Adrenal gland (tissue), 12 donors: ENCODE results near the gene WWTR1. TPM values are rescaled to one million over a fixed set of nuclear protein-coding genes. Genes with fewer than 3 reads are reported as not detected.

Source experiments
- DNase-seq, 7 donors: peaks; one replicate each; pipeline ENCODE4 v3.0.0-alpha.2; 2019 to 2020
- H3K27ac ChIP-seq, 5 donors: fragments of 200-600 bp; sonication (generic) in 4 of 5; 1 replicate in 3 of 5; 2 replicates in 2 of 5; pipeline versions ENCODE4 v1.5.1 to v1.8.0; 2016 to 2020; ENCODE audit warnings: mild to moderate bottlenecking in 1 of 5
- H3K27me3 ChIP-seq: fragments of 200-600 bp; 2 replicates; pipeline ENCODE4 v1.8.0; 2021
- H3K36me3 ChIP-seq, 2 donors: fragments of 200-600 bp; replicated peaks in 1 of 2; 1 replicate in 1 of 2; 2 replicates in 1 of 2; pipeline versions ENCODE4 v1.5.1 to v1.8.0; 2018 to 2022
- H3K4me1 ChIP-seq, 2 donors: fragments of 200-600 bp; replicated peaks in 1 of 2; 1 replicate in 1 of 2; 2 replicates in 1 of 2; pipeline versions ENCODE4 v1.5.1 to v1.8.0; 2018 to 2021
- H3K4me3 ChIP-seq, 4 donors: fragments of 200-600 bp; sonication (generic) in 3 of 4; one replicate each; pipeline ENCODE4 v1.5.1; 2016 to 2018
- H3K9me3 ChIP-seq, 3 donors: fragments of 200-600 bp; sonication (generic) in 1 of 3; replicated peaks in 1 of 3; 1 replicate in 2 of 3; 2 replicates in 1 of 3; pipeline versions ENCODE4 v1.5.1 to v1.8.0; 2016 to 2021
- POLR2A ChIP-seq, 2 donors: fragments of 450-650 bp; IDR thresholded peaks; one replicate each; pipeline ENCODE4 v1.6.1; 2017; ENCODE audit warnings: antibody characterized with exemption in 2 of 2, mild to moderate bottlenecking in 2 of 2, moderate library complexity in 1 of 2
- WGBS, 4 donors: extraction: QIAGEN DNeasy Blood & Tissue Kit in 2 of 4; methylation state at CpG; one replicate each; pipeline versions ENCODE4 v1.1.5 to v1.1.7; 2013 to 2017; 5-methylcytosine and 5-hydroxymethylcytosine counted together
- intact Hi-C, 2 donors: fragments of 100-400 bp; cut with DNase I; formaldehyde crosslinking; loops; one replicate each; pipeline versions ENCODE4 v1.14.1 to v1.15.0; 2022 to 2023
- polyA plus RNA-seq, 3 donors: library from polyadenylated mRNA; stranded (reverse); fragments of 200-250 nt in 2 of 3; fragments of 350-450 nt in 1 of 3; fragmentation: Illumina TruSeq in 1 of 3; extraction: RNeasy Lipid Tissue Mini Kit (QIAGEN cat#74804) in 1 of 3; gene quantifications; one replicate each; pipeline ENCODE4 v1.2.3, GENCODE V29; 2013 to 2014
- total RNA-seq, 9 donors: library from RNA; depleted of rRNA in 4 of 9; stranded (reverse); fragments of >200 nt in 4 of 9; fragments of 120-200 nt in 1 of 9; fragmentation: NEBNext Ultra II Directional in 1 of 9; extraction: Animal tissue kit (Norgen Biotek cat#: 25700) in 1 of 9; gene quantifications; one replicate each; pipeline versions ENCODE4 v1.1.0 to v1.2.4, GENCODE V29; 2013 to 2023
- TF ChIP-seq, protein P1 (sequence below), 6 experiments: fragments of 450-650 bp in 4 of 6; fragments of 200-600 bp in 2 of 6; sonication (generic) in 1 of 6; IDR thresholded peaks; 1 replicate in 5 of 6; 2 replicates in 1 of 6; pipeline versions ENCODE4 v1.5.1 to v1.8.0; 2016 to 2021; ENCODE audit warnings: antibody characterized with exemption in 6 of 6, mild to moderate bottlenecking in 2 of 6, moderate library complexity in 1 of 6
- donor health status: healthy with polysubstance abuse.
- donor health status: Bipolar disorder and iron deficiency.
- donor health status: DM: yes; HTN: yes; CAD: no.
- donor health status: DM: no; HTN: no; CAD: no.
- donor health status: DM: no; HTN: no; CAD: no.
- donor health status: DM: yes; HTN: yes; CAD: no.

WWTR1 gene
- total and polyA plus RNA-seq, 12 donors: 11.9 to 56.2 (median 35.6) TPM

DNA sequence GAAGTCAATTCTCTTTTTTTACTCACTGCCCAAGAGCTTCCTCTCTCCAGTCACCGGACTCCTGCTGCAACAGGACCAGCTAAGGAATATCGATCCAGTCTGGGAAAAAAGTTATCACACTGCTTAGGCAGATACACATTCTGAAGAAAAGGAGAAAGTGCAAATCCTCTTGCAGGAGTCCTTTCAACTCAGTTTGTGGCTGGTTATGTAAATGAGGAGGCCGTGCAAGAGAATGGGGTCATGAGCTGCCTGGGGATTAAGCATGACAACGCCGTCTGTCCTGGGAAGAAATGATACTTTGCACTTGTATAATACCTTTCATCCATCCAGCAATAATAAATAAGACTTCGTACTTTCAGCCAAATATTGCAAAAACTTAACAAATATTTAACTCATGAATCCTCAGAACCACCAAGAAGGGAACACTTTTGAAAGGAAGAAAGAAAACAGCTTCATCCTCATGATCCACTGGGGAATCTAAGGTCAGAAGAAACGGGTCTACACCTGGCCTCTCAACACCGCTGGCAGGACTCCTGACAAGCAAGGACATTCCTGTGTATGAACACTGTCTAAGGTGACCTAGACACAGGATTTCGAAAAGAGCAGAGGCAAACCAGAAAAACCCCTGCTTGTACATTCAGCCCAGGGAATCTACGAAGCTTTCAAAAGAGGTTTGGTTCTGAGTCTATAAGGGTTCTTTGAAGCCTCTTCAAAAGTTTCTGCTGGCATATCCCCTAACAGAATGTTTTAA, 13.1 kb upstream of the WWTR1 start:
- no peaks in the 10 kb centered on the region for H3K36me3 ChIP-seq
- 55 to 69% (median 64%) methylated on average over 10 of the region's 10 CpGs for WGBS, 4 donors
- H3K4me3 ChIP-seq: no peak overlapping the region
- H3K4me1 ChIP-seq: no peaks in the 10 kb centered on the region
- no peak for DNase-seq
- H3K9me3 ChIP-seq: no peaks in the 10 kb centered on the region
- TF ChIP-seq POLR2A (IDR thresholded peaks at IDR 0.05): no peak
- TF ChIP-seq, protein P1, sequence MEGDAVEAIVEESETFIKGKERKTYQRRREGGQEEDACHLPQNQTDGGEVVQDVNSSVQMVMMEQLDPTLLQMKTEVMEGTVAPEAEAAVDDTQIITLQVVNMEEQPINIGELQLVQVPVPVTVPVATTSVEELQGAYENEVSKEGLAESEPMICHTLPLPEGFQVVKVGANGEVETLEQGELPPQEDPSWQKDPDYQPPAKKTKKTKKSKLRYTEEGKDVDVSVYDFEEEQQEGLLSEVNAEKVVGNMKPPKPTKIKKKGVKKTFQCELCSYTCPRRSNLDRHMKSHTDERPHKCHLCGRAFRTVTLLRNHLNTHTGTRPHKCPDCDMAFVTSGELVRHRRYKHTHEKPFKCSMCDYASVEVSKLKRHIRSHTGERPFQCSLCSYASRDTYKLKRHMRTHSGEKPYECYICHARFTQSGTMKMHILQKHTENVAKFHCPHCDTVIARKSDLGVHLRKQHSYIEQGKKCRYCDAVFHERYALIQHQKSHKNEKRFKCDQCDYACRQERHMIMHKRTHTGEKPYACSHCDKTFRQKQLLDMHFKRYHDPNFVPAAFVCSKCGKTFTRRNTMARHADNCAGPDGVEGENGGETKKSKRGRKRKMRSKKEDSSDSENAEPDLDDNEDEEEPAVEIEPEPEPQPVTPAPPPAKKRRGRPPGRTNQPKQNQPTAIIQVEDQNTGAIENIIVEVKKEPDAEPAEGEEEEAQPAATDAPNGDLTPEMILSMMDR (IDR thresholded peaks at IDR 0.05): no peak
- H3K27ac ChIP-seq: no peak overlapping the region
- no peaks in the 10 kb centered on the region for H3K27me3 ChIP-seq
- intact Hi-C loops: no loop called here

DNA sequence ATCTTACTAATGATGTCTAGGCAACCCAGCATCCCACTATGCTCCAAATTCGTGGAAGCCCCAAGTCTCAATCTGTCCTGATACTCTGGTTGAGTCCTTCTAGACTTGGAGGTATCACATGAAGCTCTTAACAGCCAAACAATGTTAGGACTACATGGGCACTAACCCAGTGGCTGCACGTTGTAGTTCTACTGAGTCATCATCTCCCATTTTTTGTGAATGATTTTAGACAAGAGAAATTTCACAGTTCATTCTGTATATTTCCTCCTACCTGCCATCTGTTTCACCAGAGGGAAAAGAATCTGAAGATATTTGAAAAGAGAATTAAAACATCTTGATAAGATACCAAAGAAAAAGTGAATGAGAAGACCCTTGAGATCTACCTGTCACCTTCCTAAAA, 9.8 kb upstream of the WWTR1 start:
- no peak for DNase-seq
- Histone ChIP-seq H3K36me3 (no peaks in the 10 kb centered on the region), H3K27ac (no peak overlapping the region), H3K4me1 (no peaks in the 10 kb centered on the region), H3K9me3 (no peaks in the 10 kb centered on the region), H3K27me3 (no peaks in the 10 kb centered on the region), H3K4me3 (no peak overlapping the region)
- TF ChIP-seq POLR2A (IDR thresholded peaks at IDR 0.05): no peak
- TF ChIP-seq, protein P1 (IDR thresholded peaks at IDR 0.05): no peak
- intact Hi-C loops: loop anchor here (10.0 kb wide), 1 partner anchor 47 kb away; no protein-coding TSS in a partner anchor
- 68 to 79% (median 75%) methylated on average over 2 of the region's 2 CpGs for WGBS, 4 donors

DNA sequence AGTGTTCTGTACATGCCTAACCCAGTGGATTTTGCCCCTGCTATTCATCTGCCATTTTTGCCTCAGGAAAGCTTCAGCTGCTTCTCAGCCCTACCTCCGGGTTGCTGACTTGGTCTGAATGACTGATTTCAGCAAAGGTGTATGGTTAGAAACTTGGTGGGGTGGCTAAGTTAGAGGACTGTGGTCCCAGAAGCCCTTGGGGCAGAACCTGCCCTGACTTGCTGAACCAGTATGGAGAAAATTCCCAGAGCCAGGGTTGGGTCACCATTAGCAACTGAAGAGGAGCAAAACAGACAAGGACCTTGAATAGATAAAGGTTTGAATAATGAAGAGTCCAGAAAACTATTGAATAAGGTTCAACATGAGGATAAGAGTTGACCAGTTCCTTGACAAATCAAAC, 6.1 kb upstream of the WWTR1 start:
- Histone ChIP-seq H3K9me3 (no peaks in the 10 kb centered on the region), H3K27ac (no peak overlapping the region), H3K27me3 (no peaks in the 10 kb centered on the region), H3K36me3 (no peaks in the 10 kb centered on the region), H3K4me3 (no peak overlapping the region), H3K4me1 (peaks cover 1 to 4% of the 10 kb centered on the region in 2 donors)
- WGBS, 4 donors: 73 to 91% (median 84%) methylated on average over 1 of the region's 1 CpG
- intact Hi-C loops: loop anchor here (10.0 kb wide), 1 partner anchor 51 kb away; no protein-coding TSS in a partner anchor
- no peak for DNase-seq
- TF ChIP-seq POLR2A (IDR thresholded peaks at IDR 0.05): no peak
- TF ChIP-seq, protein P1 (IDR thresholded peaks at IDR 0.05): no peak

DNA sequence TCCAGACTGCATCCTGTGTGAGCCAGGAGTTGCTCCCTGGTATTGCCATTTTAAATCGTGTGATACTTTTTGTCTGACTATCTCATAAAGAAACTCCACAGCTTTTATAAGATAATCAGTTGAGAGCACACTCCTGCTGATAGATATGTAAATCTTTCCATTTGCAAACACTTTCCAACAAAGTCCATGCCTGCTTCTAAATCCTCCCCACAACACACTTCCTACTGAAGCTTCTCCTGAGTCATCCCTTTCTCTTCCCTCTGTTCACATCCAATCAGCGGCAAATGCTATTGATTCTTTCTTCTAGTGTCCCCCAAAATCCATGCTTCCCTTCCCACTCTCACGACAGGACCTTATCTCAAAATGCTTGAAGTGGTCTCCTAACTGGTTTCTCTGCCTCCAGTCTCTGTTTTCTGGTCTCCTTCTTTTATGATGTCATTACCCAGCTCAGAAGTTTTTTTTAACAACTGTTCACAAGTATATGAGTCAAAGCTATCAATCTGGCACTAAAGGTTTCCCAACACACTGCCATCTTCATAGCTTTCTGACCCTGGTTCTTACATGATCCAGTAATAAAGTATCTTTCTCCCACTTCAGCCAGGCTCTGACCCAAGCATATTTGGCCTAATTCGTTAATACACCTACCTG, 4.5 kb upstream of the WWTR1 start:
- peaks cover 5 to 9% of the 10 kb centered on the region in 2 donors for H3K4me1 ChIP-seq
- H3K36me3 ChIP-seq: no peaks in the 10 kb centered on the region
- 88 to 91% (median 89%) methylated on average over 4 of the region's 4 CpGs for WGBS, 4 donors
- intact Hi-C loops: loop anchor here (10.0 kb wide), 1 partner anchor 52 kb away; no protein-coding TSS in a partner anchor
- DNase-seq: no peak
- TF ChIP-seq, protein P1 (IDR thresholded peaks at IDR 0.05): no peak
- TF ChIP-seq POLR2A (IDR thresholded peaks at IDR 0.05): no peak
- no peaks in the 10 kb centered on the region for H3K9me3 ChIP-seq
- H3K27ac ChIP-seq: no peak overlapping the region
- no peaks in the 10 kb centered on the region for H3K27me3 ChIP-seq
- no peak overlapping the region for H3K4me3 ChIP-seq
